ENCODE measurements around the gene SLC5A5. TPM values are rescaled to one million over a fixed set of nuclear protein-coding genes. Genes with fewer than 3 reads are reported as not detected.

Gene SLC5A5
- total and polyA plus RNA-seq, 10 of the 15 experiments (the other 5 are each of a cell fraction or from before 2014, with no cell fraction given), result 0.02 to 0.08 (median 0.05) TPM; not detected in 3

DNA sequence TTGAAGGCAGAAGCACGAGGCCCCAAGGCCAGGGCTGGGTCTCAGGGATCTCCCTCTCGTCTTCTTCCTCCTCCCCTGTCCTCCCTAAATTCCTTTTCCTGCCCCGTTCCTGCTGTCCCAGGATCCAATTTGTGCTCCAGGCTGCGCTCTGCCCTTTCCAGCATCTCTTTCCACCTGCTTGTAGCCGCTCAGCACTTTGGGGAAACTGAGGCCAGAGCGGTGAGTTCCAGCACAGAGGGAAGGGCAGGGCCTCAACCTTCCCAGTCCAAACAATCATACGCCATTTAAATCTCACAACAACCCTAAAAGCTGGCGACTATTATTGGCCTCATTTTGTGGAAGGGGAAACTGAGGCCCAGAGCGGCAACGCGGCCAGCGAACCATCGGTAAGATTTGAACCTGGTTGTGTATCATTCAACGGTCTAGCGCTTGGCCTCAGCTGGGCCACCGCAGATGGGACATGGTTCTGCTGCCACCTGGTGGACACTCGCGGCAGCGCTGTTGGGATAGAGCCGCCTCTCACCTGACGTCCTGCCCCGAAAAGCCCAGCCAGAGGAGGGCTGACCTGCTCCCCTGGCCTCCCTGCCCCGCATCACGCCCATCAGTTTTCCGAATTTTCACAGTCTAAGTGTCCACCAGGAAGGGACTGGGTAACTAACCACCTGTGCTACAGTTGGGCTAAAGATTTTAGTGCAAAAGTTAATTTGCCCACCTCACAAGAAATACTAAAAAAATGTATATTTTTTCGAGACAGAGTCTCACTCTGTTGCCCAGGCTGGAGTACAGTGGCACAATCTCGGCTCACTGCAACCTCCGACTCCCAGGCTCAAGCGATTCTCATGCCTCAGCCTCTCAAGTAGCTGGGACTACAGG lies 16.2 kb upstream of the SLC5A5 start (continued):
- TF ChIP-seq KLF5 (IDR thresholded peaks at IDR 0.05; ENCODE audit: partially characterized antibody) (peak; percentile 31), BHLHE40 (IDR thresholded peaks at IDR 0.05; ENCODE audit: borderline replicate concordance in 1 of 2, low read depth in 2 of 2, low read length in 1 of 2) (peak; percentile 35 to 48; a peak in 1 of 4 replicates), RELA (IDR thresholded peaks at IDR 0.05; ENCODE audit: borderline replicate concordance, partially characterized antibody) (peak; percentile 64), ZNF622 (IDR thresholded peaks at IDR 0.05) (no peak), CREM (IDR thresholded peaks at IDR 0.05; ENCODE audit: low read depth) (no peak), RAD21 (IDR thresholded peaks at IDR 0.05; ENCODE audit: insufficient read depth, low read depth, low read length) (peak; percentile 86), TCF12 (IDR thresholded peaks at IDR 0.05; ENCODE audit: low read depth, low read length) (0 out of 2 replicates have a peak, but pooled peaks have one; percentile 47), SUZ12 (IDR thresholded peaks at IDR 0.05; ENCODE audit: unreplicated experiment) (no peak), CBX3 (IDR thresholded peaks at IDR 0.05; ENCODE audit: borderline replicate concordance, low read depth) (no peak), POU2F2 (IDR thresholded peaks at IDR 0.05; ENCODE audit: borderline replicate concordance, low read depth, low read length) (0 out of 3 replicates have a peak, but pooled peaks have one; percentile 46)
- TF ChIP-seq, protein P1, sequence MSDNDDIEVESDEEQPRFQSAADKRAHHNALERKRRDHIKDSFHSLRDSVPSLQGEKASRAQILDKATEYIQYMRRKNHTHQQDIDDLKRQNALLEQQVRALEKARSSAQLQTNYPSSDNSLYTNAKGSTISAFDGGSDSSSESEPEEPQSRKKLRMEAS (IDR thresholded peaks at IDR 0.05; ENCODE audit: low read depth, low read length), result no peak; the same call in 1 of the 2 replicates
- TF ChIP-seq, protein P2, sequence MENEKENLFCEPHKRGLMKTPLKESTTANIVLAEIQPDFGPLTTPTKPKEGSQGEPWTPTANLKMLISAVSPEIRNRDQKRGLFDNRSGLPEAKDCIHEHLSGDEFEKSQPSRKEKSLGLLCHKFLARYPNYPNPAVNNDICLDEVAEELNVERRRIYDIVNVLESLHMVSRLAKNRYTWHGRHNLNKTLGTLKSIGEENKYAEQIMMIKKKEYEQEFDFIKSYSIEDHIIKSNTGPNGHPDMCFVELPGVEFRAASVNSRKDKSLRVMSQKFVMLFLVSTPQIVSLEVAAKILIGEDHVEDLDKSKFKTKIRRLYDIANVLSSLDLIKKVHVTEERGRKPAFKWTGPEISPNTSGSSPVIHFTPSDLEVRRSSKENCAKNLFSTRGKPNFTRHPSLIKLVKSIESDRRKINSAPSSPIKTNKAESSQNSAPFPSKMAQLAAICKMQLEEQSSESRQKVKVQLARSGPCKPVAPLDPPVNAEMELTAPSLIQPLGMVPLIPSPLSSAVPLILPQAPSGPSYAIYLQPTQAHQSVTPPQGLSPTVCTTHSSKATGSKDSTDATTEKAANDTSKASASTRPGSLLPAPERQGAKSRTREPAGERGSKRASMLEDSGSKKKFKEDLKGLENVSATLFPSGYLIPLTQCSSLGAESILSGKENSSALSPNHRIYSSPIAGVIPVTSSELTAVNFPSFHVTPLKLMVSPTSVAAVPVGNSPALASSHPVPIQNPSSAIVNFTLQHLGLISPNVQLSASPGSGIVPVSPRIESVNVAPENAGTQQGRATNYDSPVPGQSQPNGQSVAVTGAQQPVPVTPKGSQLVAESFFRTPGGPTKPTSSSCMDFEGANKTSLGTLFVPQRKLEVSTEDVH (IDR thresholded peaks at IDR 0.05; ENCODE audit: low read depth, partially characterized antibody), result no peak
